HepG2 (cell line): ENCODE results near the gene PNPLA2. TPM values are rescaled to one million over a fixed set of nuclear protein-coding genes. Genes with fewer than 3 reads are reported as not detected.

Experiments
- ATAC-seq: fragments of 200-7000 bp; cut with Tn5 transposase; 3 replicates; pipeline ENCODE4 v1.9.1; 2020; ENCODE audit warnings: mild to moderate bottlenecking, moderate library complexity
- BruUV-seq: library from RNA; stranded (reverse); fragments of 400-500 nt; replicated peaks from 2 replicates; lab custom pipeline; 2021; lab: Mats Ljungman, UMichigan
- CTCF ChIA-PET: fragments of 300-600 bp; formaldehyde crosslinking; extraction: SDS; loops from one replicate; lab custom pipeline; 2021; ENCODE audit warnings: low total read pairs, inconsistent platforms, low intra/inter-chr PET ratio; lab: Yijun Ruan, JAX
- POLR2A ChIA-PET: fragments of 350-600 bp; sonication (Branson Sonifier 250); formaldehyde crosslinking; loops from one replicate; lab custom pipeline; 2020; ENCODE audit warnings: antibody characterized with exemption, inconsistent platforms; lab: Yijun Ruan, JAX
- DNase-seq: peaks from one replicate; pipeline ENCODE4 v3.0.0-alpha.2; 2015; ENCODE audit warnings: low spot score
- FAIRE-seq: peaks from 3 replicates; lab custom pipeline; 2011; peaks lifted over from hg19 to GRCh38; lab: Jason Lieb, UNC
- H2AFZ ChIP-seq: one replicate; pipeline ENCODE4 v1.6.1; 2011; ENCODE audit warnings: low read length, inconsistent platforms
- H3K27ac ChIP-seq: fragments of 300-600 bp; 3 replicates; pipeline ENCODE4 v1.8.0; 2011; ENCODE audit warnings: mixed run types, mild to moderate bottlenecking, mixed read lengths, low read length, inconsistent platforms; ENCODE audit not compliant: insufficient read depth; ENCODE audit errors: extremely low read length
- H3K27me3 ChIP-seq, 2 experiments: fragments of 200-600 bp in 1 of 2; 2 replicates in 1 of 2; 3 replicates in 1 of 2; pipeline versions ENCODE4 v1.6.0 to v1.8.0; 2011; ENCODE audit warnings: low read length in 2 of 2, mild to moderate bottlenecking in 2 of 2, moderate library complexity in 2 of 2, inconsistent platforms in 1 of 2; ENCODE audit not compliant: insufficient read depth in 2 of 2, control insufficient read depth in 1 of 2
- H3K36me3 ChIP-seq, 2 experiments: fragments of 200-600 bp in 1 of 2; replicated peaks in 1 of 2; 2 replicates in 1 of 2; 3 replicates in 1 of 2; pipeline versions ENCODE4 v1.5.1 to v1.8.0; 2011; ENCODE audit warnings: low read length in 2 of 2, inconsistent platforms in 1 of 2; ENCODE audit not compliant: insufficient read depth in 2 of 2, control insufficient read depth in 1 of 2
- H3K4me1 ChIP-seq: 2 replicates; pipeline ENCODE4 v1.5.1; 2012; ENCODE audit warnings: low read length, inconsistent platforms; ENCODE audit not compliant: insufficient read depth
- H3K4me2 ChIP-seq: 2 replicates; pipeline ENCODE4 v1.6.0; 2011; ENCODE audit warnings: low read depth, low read length, inconsistent platforms
- H3K4me3 ChIP-seq, 3 experiments: fragments of 200-600 bp in 1 of 3; sonication (generic), shearing (Covaris generic) in 1 of 3; replicated peaks in 1 of 3; 2 replicates each; pipeline ENCODE4 v1.5.1; 2011 to 2016; ENCODE audit warnings: low read length in 3 of 3, inconsistent platforms in 2 of 3, low read depth in 2 of 3, mild to moderate bottlenecking in 2 of 3, control low read depth in 1 of 3, mixed read lengths in 1 of 3; ENCODE audit not compliant: insufficient read depth in 1 of 3
- H3K79me2 ChIP-seq: one replicate; pipeline ENCODE4 v1.6.1; 2011; ENCODE audit warnings: low read length, inconsistent platforms; ENCODE audit not compliant: insufficient read depth
- H3K9ac ChIP-seq: 2 replicates; pipeline ENCODE4 v1.6.0; 2011; ENCODE audit warnings: mild to moderate bottlenecking, low read depth, low read length, inconsistent platforms; ENCODE audit not compliant: insufficient read depth
- H3K9me3 ChIP-seq: 2 replicates; pipeline ENCODE4 v1.5.1; 2012; ENCODE audit warnings: mild to moderate bottlenecking, low read length
- H4K20me1 ChIP-seq: 2 replicates; pipeline ENCODE4 v1.6.0; 2011; ENCODE audit warnings: inconsistent platforms, mild to moderate bottlenecking, low read length, moderate library complexity; ENCODE audit not compliant: insufficient read depth
- HNRNPH1 ChIP-seq: fragments of 200-400 bp; formaldehyde crosslinking; optimal IDR thresholded peaks from 2 replicates; pipeline ENCODE3; 2017; ENCODE audit warnings: mild to moderate bottlenecking, low read depth, low read length
- NKX3-1 ChIP-seq: sonication (generic); formaldehyde crosslinking; IDR thresholded peaks from 2 replicates; pipeline ENCODE4 v1.5.0; 2020; ENCODE audit warnings: missing genetic modification reagents
- NRL ChIP-seq: sonication (generic); formaldehyde crosslinking; IDR thresholded peaks from 2 replicates; pipeline ENCODE4 v1.5.0; 2020; ENCODE audit warnings: missing genetic modification reagents, mild to moderate bottlenecking, moderate library complexity, borderline replicate concordance
- SNAI1 ChIP-seq: sonication (generic); formaldehyde crosslinking; IDR thresholded peaks from 2 replicates; pipeline ENCODE4 v1.5.0; 2020; ENCODE audit warnings: mild to moderate bottlenecking, missing genetic modification reagents, borderline replicate concordance
- TAF1 ChIP-seq: sonication (generic); formaldehyde crosslinking; IDR thresholded peaks from 2 replicates; pipeline ENCODE4 v1.4.0; 2020; ENCODE audit warnings: missing genetic modification reagents
- ZBTB14 ChIP-seq: sonication (generic); formaldehyde crosslinking; IDR thresholded peaks from 2 replicates; pipeline ENCODE4 v1.4.0; 2020; ENCODE audit warnings: missing genetic modification reagents
- ZSCAN22 ChIP-seq: sonication (generic); formaldehyde crosslinking; IDR thresholded peaks from 2 replicates; pipeline ENCODE4 v1.4.0; 2020; ENCODE audit warnings: mild to moderate bottlenecking, missing genetic modification reagents
- WGBS: methylation state at CpG from one replicate; pipeline ENCODE4 v1.1.6; 2017; ENCODE audit warnings: low lambda C conversion rate; 5-methylcytosine and 5-hydroxymethylcytosine counted together
- in situ Hi-C: cut with HindIII; loops from 2 replicates; pipeline ENCODE4 v1.10.0; 2017; ENCODE audit warnings: low pct_unique_long_range_greater_than_20kb; ENCODE audit not compliant: extremely low pct_ligation_motif_present
- intact Hi-C: fragments of 100-400 bp; cut with micrococcal nuclease; formaldehyde crosslinking; loops from one replicate; pipeline ENCODE4 v1.10.0; 2022; ENCODE audit not compliant: unreplicated experiment
- polyA plus RNA-seq, 8 experiments: library from polyadenylated mRNA; depleted of rRNA in 3 of 8; stranded (reverse) in 7 of 8; unstranded in 1 of 8; fragments of >200 nt; fragmentation: Illumina TruSeq in 4 of 8; extraction: Trizol in 4 of 8; gene quantifications; 2 replicates each; pipeline versions ENCODE4 v1.2.1 to v1.2.3, GENCODE V29; 2011 to 2016; ENCODE audit warnings: low read depth in 4 of 8, missing spikeins in 1 of 8, mixed read lengths in 1 of 8; ENCODE audit not compliant: insufficient read depth in 1 of 8
- total RNA-seq, 5 experiments: library from RNA; depleted of rRNA; stranded (reverse); fragments of >200 nt; fragmentation: Illumina TruSeq; extraction: Trizol; gene quantifications; 2 replicates each; pipeline ENCODE4 v1.2.3, GENCODE V29; 2016; ENCODE audit warnings: low read depth in 1 of 5

Gene PNPLA2
- total and polyA plus RNA-seq, 2 of the 13 experiments (the other 11 are each of a cell fraction or from before 2014, with no cell fraction given) = 10.5 to 43.2 TPM

- intact Hi-C loops = no loop called here
- Histone ChIP-seq H3K27me3 (no peaks in the 10 kb centered on the region), H3K9ac (no peak overlapping the region), H3K4me3 (no peak overlapping the region), H3K4me1 (peaks cover 50% of the 10 kb centered on the region), H3K4me2 (no peak overlapping the region), H3K79me2 (peaks cover 32% of the 10 kb centered on the region), H4K20me1 (peaks cover 6% of the 10 kb centered on the region), H3K27ac (no peak overlapping the region), H2AFZ (no peak overlapping the region), H3K9me3 (no peaks in the 10 kb centered on the region), H3K36me3 (peaks cover 19 to 37% of the 10 kb centered on the region in 2 experiments; a peak in 4 of 5 replicates)
- POLR2A ChIA-PET = interaction anchor here (1.2 kb wide), 1 partner anchor 46 kb away, joined by 3 read pairs; no protein-coding TSS in a partner anchor
- TF ChIP-seq SNAI1 (CRISPR knock-in tag) (no peak), ZBTB14 (CRISPR knock-in tag) (no peak), TAF1 (no peak), ZSCAN22 (no peak), NRL (no peak), NKX3-1 (CRISPR knock-in tag) (no peak), HNRNPH1 (no peak)
- CTCF ChIA-PET = no interaction called here
- FAIRE-seq = no peak
- BruUV-seq = no TSS peak
- no peak for ATAC-seq
- DNase-seq = no peak
- no CpG with 5 or more reads among the region's 9 CpGs for WGBS
- in situ Hi-C loops = no loop called here
These were observed 44.9 kb upstream of the PNPLA2 start for GRCh38 chr11:773830-774229.
